Limb (tissue), 2 donors: ENCODE results near the gene IL36B.

Experiments
- DNase-seq, 2 donors: peaks; one replicate each; pipeline ENCODE4 v3.0.0-alpha.2; 2016; ENCODE audit errors: extremely low spot score in 2 of 2

The IL36B gene

DNA sequence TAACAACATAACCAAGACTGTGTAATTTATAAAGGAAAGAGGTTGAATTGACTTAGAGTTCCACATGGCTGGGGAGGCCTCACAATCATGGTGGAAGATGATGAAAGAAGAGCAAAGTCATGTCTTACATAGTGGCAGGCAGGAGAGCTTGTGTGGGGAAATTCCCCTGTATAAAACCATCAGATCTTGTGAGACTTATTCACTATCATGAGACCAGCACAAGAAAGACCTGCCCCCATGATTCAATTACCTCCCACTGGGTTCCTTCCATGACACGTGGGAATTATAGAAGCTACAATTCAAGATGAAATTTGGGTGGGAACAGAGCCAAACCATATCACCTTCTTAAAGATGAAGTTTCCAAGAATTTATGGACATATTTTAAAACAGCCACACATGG is 3.9 kb upstream of the IL36B start:
- DNase-seq = no peak

GRCh38 chr2:113054066-113054465 is 1.4 kb upstream of the IL36B start:
- no peak for DNase-seq

DNA sequence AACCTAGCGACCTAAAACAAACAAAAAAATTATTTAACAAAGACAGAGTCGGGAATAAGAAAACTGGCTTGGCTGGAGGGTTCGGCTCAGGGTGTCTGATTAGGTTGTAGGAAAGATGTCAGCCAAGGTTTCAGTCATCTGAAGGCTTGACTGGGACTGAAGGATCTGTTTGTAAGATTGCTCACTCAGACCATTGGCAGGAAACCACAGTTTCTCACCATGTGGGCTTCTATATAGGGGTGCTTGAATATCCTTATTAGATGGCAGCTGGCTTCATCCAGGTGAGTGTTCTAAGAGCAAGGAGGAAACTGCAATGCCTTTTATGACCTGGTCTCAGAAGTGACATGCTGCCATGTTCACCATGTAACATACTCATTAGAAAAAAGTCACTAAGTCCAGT is 999 bp upstream of the IL36B start:
- DNase-seq = no peak

- DNase-seq = no peak
Measured at GRCh38 chr2:113050921-113051895, 1.5 kb downstream of the IL36B start.

DNA sequence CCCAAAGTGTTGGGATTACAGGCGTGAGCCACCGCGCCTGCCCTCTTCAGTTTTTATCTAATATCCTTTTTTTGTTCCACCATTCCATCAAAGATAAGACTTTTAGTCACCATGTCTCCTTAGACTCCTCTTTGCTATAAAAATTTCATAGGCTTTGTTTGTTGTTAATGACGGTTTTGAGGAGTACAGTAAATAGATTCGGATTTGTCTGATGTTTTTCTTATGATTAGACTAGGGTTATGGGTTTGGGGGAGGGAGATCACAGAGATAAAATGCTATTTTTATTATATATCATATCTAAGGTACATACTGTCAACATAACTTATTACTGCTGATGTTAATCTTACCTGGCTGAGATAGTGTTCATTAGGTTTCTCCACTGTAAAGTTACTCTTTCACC is 6.2 kb downstream of the IL36B start:
- no peak for DNase-seq

DNA sequence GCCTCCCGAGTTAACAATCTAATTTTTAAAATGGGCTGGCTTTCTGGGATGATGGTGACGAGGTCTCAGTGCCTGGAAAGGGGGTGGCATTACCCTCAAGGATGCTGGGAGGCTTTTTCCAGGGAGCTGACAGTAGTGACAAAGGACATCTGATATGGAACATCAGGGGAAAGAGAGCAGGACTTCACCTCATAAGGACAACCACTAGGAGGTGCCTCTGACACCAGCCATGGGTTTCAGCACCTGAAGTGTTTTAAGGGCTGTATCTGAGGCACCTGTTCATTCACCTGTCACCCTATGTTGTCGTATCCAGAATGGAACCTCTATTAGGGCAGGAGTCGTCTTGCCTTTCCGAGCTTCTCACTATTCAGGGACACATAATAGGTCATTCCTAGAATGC is 10.8 kb downstream of the IL36B start:
- DNase-seq = no peak

- DNase-seq = no peak
Measured at GRCh38 chr2:113039719-113040118, 12.9 kb downstream of the IL36B start.

DNA sequence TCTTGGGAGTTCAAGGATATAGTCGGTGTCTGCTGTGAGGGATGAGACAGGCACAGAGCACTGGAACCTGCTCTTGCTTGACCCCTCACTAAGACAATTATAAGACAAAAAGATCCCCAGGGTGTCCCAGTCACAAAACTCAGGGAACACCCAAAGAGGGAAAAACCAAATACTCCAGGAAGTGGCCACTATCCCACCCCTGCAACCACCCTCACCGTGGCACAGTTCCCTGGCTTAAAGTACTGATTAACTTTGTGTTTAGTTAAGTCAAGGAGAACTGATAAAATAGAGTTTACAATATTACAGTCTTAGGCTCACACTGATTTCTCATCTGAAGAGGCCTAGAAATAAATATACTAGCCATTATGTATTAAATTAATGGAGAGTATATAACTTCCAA is 13.5 kb downstream of the IL36B start:
- DNase-seq = no peak

DNA sequence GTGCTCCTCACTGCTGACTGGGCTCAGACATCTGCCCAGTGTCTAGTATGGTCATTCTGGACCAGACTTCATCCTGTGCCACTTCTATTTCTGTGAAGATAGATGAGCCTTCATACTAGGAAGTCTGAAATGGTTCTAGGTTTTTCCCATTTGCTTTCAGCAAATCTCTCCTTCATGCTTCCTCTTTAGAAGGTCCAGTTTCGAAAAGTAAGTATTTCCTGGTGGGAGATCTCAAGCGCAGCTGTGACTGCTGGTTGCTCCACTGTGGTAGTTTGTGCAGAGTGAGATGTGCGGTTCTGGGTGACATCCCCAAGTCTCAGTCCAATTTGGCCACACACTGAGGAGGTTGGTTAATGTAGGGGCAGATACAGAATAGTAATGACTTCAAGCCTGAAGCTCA is 14.4 kb downstream of the IL36B start:
- DNase-seq = no peak

- DNase-seq = no peak
Measured at GRCh38 chr2:113036763-113037162, 15.9 kb downstream of the IL36B start.

DNA sequence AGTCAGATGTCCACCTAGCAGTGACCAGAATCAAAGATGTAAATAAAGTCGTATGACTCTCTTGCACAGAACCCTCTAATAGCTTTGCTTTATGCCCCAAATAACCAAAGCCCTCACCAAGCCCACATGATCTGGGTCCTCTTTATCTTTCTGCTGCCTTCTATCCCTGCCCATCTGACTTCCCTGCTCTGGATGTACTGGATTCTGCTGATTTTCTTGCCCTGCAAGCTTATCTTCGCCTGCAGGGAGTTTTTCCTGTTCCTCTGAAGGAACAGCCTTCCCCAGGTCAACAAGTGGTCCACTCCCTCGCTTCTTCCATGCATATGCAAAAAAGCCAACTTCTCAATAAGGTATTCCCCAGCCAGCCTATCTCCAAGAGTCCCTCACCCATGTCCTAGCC is 18.7 kb downstream of the IL36B start:
- no peak for DNase-seq

DNA sequence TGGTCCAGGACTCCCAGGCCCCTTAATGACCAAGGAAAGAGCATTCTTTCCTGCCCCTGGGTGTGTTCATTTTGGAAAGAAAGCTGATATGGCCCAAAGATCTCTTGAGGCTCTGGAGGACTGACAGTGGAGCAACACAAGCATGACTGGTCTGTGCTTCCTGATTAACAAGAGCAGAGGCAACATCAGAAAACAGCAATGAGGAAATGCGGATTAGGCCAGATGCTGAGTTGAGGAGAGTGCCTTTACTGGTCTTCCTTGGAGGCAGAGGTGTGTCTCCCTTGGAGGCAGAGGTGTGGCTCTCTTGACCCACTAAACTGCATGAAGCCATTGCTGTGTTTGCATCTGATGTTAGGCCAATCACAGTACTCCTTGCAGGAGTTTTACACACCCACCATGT is 19.9 kb downstream of the IL36B start:
- no peak for DNase-seq

DNA sequence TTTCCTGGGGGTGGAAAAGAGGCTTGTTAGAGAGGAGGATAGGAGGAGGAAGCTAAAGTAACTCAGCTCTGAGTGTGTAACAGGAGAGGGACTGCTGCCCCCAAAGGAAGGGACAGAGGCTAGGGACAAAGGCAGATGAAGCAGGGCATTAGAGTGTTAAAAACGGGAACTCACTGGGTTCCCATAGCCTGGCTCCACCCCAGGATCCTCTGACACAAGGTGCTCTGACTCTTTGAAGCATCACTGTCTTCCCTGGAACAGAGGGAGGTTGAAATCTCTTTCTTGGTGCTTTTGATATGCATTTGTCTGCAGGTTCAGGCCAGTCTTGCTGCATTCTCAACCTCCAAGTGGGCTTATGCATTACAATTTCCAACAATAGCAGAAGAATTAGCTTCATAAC is 24.6 kb downstream of the IL36B start:
- DNase-seq = no peak

DNA sequence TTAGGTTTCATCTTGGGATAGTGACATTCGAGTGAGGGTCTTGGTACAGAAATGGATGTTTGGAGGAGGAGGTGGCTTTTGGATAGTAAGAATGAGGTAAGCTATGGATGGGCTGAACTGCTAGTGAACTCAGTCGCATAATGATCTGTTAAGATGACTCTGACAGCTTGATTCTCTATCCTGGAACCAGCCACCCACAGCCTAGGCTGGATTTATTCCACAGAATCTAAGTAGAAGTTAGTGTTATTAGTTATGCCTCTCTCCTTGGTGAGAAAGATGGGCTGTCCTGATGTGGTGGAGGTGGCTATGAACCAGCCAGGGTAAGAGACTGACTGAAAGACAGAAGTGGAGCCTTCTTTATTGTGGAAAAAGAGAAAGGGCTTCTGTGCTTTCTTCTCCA is 25.0 kb downstream of the IL36B start:
- no peak for DNase-seq

- DNase-seq = no peak
Measured at GRCh38 chr2:113025737-113026136, 26.9 kb downstream of the IL36B start.

GRCh38 chr2:113024764-113025163 is 27.9 kb downstream of the IL36B start:
- DNase-seq = no peak

DNA sequence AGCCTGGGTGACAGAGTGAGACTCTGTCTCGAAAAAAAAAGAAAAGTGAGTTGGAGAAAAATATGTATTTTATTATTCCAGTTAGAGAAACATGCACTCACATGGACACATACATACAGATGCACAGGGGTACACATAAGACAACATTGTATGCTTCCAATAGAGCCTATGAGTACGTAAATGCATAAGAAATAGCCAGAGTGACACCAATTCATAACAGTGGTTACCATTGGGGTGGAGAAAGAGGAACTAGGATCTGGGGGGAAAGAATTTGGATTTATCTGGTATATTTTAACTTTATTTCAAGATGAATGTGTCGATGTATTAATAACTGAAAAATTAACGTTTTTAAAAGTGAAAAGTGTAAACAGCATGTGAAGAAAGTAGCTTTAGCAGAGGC is 31.4 kb downstream of the IL36B start:
- DNase-seq = no peak

GRCh38 chr2:113018509-113018908 is 34.2 kb downstream of the IL36B start:
- DNase-seq = no peak

DNA sequence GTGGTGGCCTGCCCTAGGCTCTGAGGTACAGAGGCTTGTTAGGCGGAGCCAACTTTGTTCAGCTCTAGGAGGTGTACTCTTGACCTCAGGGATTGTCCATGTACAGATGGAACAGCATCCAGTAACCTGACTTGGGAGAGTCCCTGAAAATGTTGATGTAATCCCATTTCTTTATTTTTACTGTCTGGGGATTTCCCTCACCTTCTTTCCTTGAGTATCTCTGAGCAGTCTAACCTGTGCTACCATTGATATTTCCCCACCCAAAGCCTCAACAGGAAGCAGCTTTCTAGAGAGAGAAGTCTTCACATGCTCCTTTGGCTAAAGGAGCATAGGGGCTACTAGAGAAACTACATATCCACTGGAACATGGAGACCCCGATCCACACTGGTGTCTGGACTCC is 37.0 kb downstream of the IL36B start:
- no peak for DNase-seq

GRCh38 chr2:113015042-113015441 is 37.6 kb downstream of the IL36B start:
- DNase-seq = no peak

DNA sequence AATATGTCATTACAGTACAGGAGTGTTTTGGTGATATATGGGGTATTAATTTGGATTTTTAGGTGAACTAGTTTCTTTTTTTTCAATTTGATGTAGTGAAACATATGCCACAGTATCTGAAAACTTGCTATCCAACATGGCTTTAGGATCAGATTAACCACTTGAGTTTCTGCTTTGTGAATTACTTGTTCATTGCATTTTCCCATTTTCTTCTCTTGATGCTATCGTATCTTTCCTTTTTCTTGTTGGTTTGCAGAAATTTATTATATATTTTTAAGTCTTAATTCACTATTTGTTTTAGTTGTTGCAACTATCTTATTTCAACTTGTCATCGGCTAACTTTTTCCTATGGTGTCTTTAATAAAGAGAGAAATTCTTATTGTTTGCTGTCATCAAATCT is 38.6 kb downstream of the IL36B start:
- DNase-seq = no peak

DNA sequence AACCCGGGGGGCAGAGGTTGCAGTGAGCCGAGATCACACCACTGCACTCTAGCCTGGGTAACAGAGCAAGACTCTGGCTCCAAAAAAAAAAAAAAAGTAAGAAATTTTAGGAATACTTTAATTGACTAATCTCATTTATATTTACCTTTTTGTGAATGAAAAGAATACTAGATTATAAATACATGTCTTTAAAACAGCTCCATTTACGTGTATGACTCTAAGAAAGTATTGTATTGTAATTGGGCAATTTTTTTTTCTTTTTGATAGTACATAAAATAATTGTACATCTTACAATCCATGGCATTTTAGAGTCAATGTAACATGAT is 39.4 kb downstream of the IL36B start:
- DNase-seq = no peak

DNA sequence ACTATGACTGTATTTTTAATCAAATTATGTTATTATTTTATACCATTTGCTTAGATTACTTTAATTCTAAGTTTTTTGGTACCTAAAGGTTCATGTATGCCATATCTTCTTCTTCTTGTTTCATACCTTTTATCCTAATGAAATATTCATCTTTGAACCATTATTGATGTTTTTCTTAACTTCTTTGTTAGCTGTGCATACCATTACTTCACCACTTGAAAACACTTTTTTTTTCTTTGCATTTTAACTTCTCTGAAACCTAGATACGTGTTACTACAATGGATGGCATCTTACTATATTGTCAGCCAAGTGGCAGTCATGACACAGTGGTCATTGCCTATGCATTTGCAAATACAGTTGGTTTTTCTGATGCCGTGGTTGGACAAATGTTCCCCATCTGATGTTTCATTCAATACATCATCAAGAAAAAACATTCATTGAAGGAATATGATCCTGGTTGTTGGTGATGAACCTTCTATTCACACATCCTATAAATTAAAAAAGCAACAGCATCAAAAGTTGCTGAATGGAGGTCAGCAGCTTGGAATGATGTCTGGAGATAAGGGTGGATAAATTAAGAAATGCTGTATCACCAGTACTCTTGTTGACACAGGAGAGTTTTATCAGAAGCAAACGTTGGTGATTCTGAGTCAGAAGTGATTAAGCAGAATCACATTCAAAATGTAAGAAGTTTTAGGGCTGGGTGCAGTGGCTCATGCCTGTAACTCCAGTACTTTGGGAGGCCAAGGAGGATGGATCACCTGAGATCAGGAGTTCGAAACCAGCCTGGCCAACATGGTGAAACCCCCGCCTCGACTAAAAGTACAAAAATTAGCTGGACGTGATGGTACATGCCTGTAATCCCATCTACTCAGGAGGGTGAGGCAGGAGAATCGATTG is 40.0 kb downstream of the IL36B start:
- DNase-seq = no peak
